Muscle of arm (tissue), 12 donors: ENCODE results near the gene AJAP1. TPM values are rescaled to one million over a fixed set of nuclear protein-coding genes. Genes with fewer than 3 reads are reported as not detected.

Experiments
- DNase-seq: peaks from one replicate; pipeline ENCODE4 v3.0.0-alpha.2; 2013
- polyA plus RNA-seq, 12 donors: library from polyadenylated mRNA; unstranded; fragments of 120-200 nt; gene quantifications; one replicate each; pipeline ENCODE4 v1.2.1, GENCODE V29; 2013; ENCODE audit not compliant: insufficient read length in 12 of 12

The AJAP1 gene
- polyA plus RNA-seq, 12 donors: 0.56 to 2.5 (median 0.69) TPM; not detected in 2

- no peak for DNase-seq
Observed at GRCh38 chr1:4699376-4700301, 45.2 kb downstream of the AJAP1 start.

- no peak for DNase-seq
Observed at GRCh38 chr1:4700801-4701200, 46.4 kb downstream of the AJAP1 start.

GRCh38 chr1:4701276-4701675 lies 46.9 kb downstream of the AJAP1 start:
- DNase-seq: no peak

GRCh38 chr1:4702464-4702863 lies 48.1 kb downstream of the AJAP1 start:
- no peak for DNase-seq

GRCh38 chr1:4702932-4703331 lies 48.5 kb downstream of the AJAP1 start:
- no peak for DNase-seq

- no peak for DNase-seq
Observed at GRCh38 chr1:4703646-4704045, 49.2 kb downstream of the AJAP1 start.

- DNase-seq: no peak
Observed at GRCh38 chr1:4708840-4709507, 54.6 kb downstream of the AJAP1 start.

GRCh38 chr1:4709641-4710040 lies 55.2 kb downstream of the AJAP1 start:
- DNase-seq: no peak

- DNase-seq: no peak
Observed at GRCh38 chr1:4710592-4711415, 56.4 kb downstream of the AJAP1 start.

GRCh38 chr1:4711416-4712275 lies 57.2 kb downstream of the AJAP1 start:
- DNase-seq: no peak

- no peak for DNase-seq
Observed at GRCh38 chr1:4713669-4714068, 59.3 kb downstream of the AJAP1 start.

GRCh38 chr1:4716406-4716805 lies 62.0 kb downstream of the AJAP1 start:
- DNase-seq: no peak

- no peak for DNase-seq
Observed at GRCh38 chr1:4718071-4718470, 63.7 kb downstream of the AJAP1 start.

- no peak for DNase-seq
Observed at GRCh38 chr1:4723106-4723505, 68.7 kb downstream of the AJAP1 start.

- DNase-seq: no peak
Observed at GRCh38 chr1:4724001-4724400, 69.6 kb downstream of the AJAP1 start.

GRCh38 chr1:4724695-4725250 lies 70.4 kb downstream of the AJAP1 start:
- no peak for DNase-seq

- no peak for DNase-seq
Observed at GRCh38 chr1:4725416-4725815, 71.0 kb downstream of the AJAP1 start.

- no peak for DNase-seq
Observed at GRCh38 chr1:4726620-4727341, 72.4 kb downstream of the AJAP1 start.

GRCh38 chr1:4728319-4729089 lies 74.1 kb downstream of the AJAP1 start:
- no peak for DNase-seq
